GM23338 (cell line): ENCODE results near the gene ACOX3. TPM values are rescaled to one million over a fixed set of nuclear protein-coding genes. Genes with fewer than 3 reads are reported as not detected.

Experiments used
- ATAC-seq: fragments of 200-7000 bp; cut with Tn5 transposase; 3 replicates; pipeline ENCODE4 v1.9.1; 2020
- DNase-seq: peaks from one replicate; pipeline ENCODE4 v3.0.0-alpha.2; 2015; ENCODE audit warnings: low spot score
- H2AFZ ChIP-seq: fragments of 200-600 bp; sonication (generic); 2 replicates; pipeline ENCODE4 v1.8.0; 2016; ENCODE audit warnings: antibody characterized with exemption, mild to moderate bottlenecking, moderate library complexity
- H3F3A ChIP-seq: fragments of 200-600 bp; sonication (generic); replicated peaks from 2 replicates; pipeline ENCODE4 v1.8.0; 2017; ENCODE audit warnings: antibody characterized with exemption, mixed run types, low read depth
- H3K27ac ChIP-seq: fragments of 200-600 bp; sonication (generic); 2 replicates; pipeline ENCODE4 v1.6.1; 2016; ENCODE audit warnings: low read depth
- H3K27me3 ChIP-seq: fragments of 200-600 bp; sonication (generic); 2 replicates; pipeline ENCODE4 v1.8.0; 2016; ENCODE audit warnings: mild to moderate bottlenecking, mixed run types, moderate library complexity; ENCODE audit not compliant: insufficient read depth
- H3K36me3 ChIP-seq: fragments of 200-600 bp; sonication (generic); 2 replicates; pipeline ENCODE4 v1.8.0; 2016; ENCODE audit warnings: mild to moderate bottlenecking; ENCODE audit not compliant: insufficient read depth
- H3K4me1 ChIP-seq: fragments of 200-600 bp; sonication (generic); 2 replicates; pipeline ENCODE4 v1.8.0; 2016; ENCODE audit warnings: mild to moderate bottlenecking, moderate library complexity; ENCODE audit not compliant: insufficient read depth
- H3K4me2 ChIP-seq: fragments of 200-600 bp; sonication (generic); 2 replicates; pipeline ENCODE4 v1.7.1; 2017; ENCODE audit warnings: mixed run types
- H3K4me3 ChIP-seq: fragments of 200-600 bp; sonication (generic); 2 replicates; pipeline ENCODE4 v1.6.1; 2016; ENCODE audit warnings: mixed run types
- H3K79me2 ChIP-seq: fragments of 200-600 bp; sonication (generic); replicated peaks from 2 replicates; pipeline ENCODE4 v1.8.0; 2017; ENCODE audit warnings: mild to moderate bottlenecking; ENCODE audit not compliant: insufficient read depth
- H3K9me2 ChIP-seq: fragments of 200-600 bp; sonication (generic); 2 replicates; pipeline ENCODE4 v1.8.0; 2017; ENCODE audit not compliant: insufficient read depth
- H4K20me1 ChIP-seq: fragments of 200-600 bp; sonication (generic); replicated peaks from 2 replicates; pipeline ENCODE4 v1.8.0; 2017; ENCODE audit warnings: mild to moderate bottlenecking; ENCODE audit not compliant: insufficient read depth
- H3K27ac Mint-ChIP-seq: 2 replicates; pipeline ENCODE4 v1.8.0; 2020; ENCODE audit warnings: inconsistent platforms, mild to moderate bottlenecking, moderate library complexity, mixed read lengths
- H3K27me3 Mint-ChIP-seq: 3 replicates; pipeline ENCODE4 v1.8.0; 2022; ENCODE audit warnings: low read depth, mild to moderate bottlenecking, moderate library complexity, mixed read lengths, inconsistent platforms; ENCODE audit not compliant: insufficient read depth, poor library complexity
- H3K36me3 Mint-ChIP-seq: 3 replicates; pipeline ENCODE4 v1.8.0; 2021; ENCODE audit warnings: low read depth, mild to moderate bottlenecking, inconsistent platforms, moderate library complexity, mixed read lengths
- H3K4me1 Mint-ChIP-seq: 3 replicates; pipeline ENCODE4 v1.8.0; 2020; ENCODE audit warnings: mild to moderate bottlenecking, inconsistent platforms, mixed read lengths
- H3K4me3 Mint-ChIP-seq: 3 replicates; pipeline ENCODE4 v1.8.0; 2021; ENCODE audit warnings: moderate library complexity, mild to moderate bottlenecking, inconsistent platforms, mixed read lengths
- H3K9me3 Mint-ChIP-seq: 3 replicates; pipeline ENCODE4 v1.8.0; 2020; ENCODE audit warnings: moderate library complexity, mild to moderate bottlenecking, inconsistent platforms, mixed read lengths
- CREB1 ChIP-seq: fragments of 250-450 bp; sonication (Bioruptor Pico); IDR thresholded peaks from 2 replicates; pipeline ENCODE4 v1.5.0; 2020; ENCODE audit warnings: low read depth, mild to moderate bottlenecking, moderate library complexity
- CTCF ChIP-seq, 2 experiments: fragments of 200-600 bp in 1 of 2; sonication (generic) in 1 of 2; conservative IDR thresholded peaks; 2 replicates each; pipeline versions ENCODE4 v1.5.1 to v1.6.1; 2016 to 2017; ENCODE audit warnings: antibody characterized with exemption in 2 of 2, low read depth in 2 of 2, mild to moderate bottlenecking in 2 of 2, moderate library complexity in 1 of 2
- ETS1 ChIP-seq: IDR thresholded peaks from 2 replicates; pipeline ENCODE4 v1.6.1; 2016; ENCODE audit warnings: antibody characterized with exemption
- EZH2 ChIP-seq: fragments of 200-600 bp; sonication (generic); IDR thresholded peaks from one replicate; pipeline ENCODE4 v1.8.0; 2017; ENCODE audit warnings: antibody characterized with exemption, mild to moderate bottlenecking, low read depth; ENCODE audit not compliant: unreplicated experiment
- EZH2phosphoT487 ChIP-seq: fragments of 200-600 bp; sonication (generic); IDR thresholded peaks from one replicate; pipeline ENCODE4 v1.8.1; 2018; ENCODE audit warnings: antibody characterized with exemption; ENCODE audit not compliant: unreplicated experiment
- POLR2AphosphoS5 ChIP-seq: IDR thresholded peaks from 2 replicates; pipeline ENCODE4 v1.6.1; 2016; ENCODE audit warnings: antibody characterized with exemption, low read depth
- REST ChIP-seq: IDR thresholded peaks from one replicate; pipeline ENCODE4 v1.6.1; 2018; ENCODE audit warnings: antibody characterized with exemption; ENCODE audit not compliant: unreplicated experiment
- STAT1 ChIP-seq: IDR thresholded peaks from one replicate; pipeline ENCODE4 v1.6.1; 2016; ENCODE audit warnings: antibody characterized with exemption; ENCODE audit not compliant: unreplicated experiment
- ZNF114 ChIP-seq: fragments of 250-450 bp; sonication (Bioruptor Pico); IDR thresholded peaks from 2 replicates; pipeline ENCODE4 v1.5.0; 2020; ENCODE audit warnings: mild to moderate bottlenecking, moderate library complexity
- ZNF462 ChIP-seq: fragments of 250-450 bp; sonication (Bioruptor Pico); IDR thresholded peaks from 2 replicates; pipeline ENCODE4 v1.5.0; 2020; ENCODE audit warnings: mild to moderate bottlenecking, moderate library complexity
- polyA plus RNA-seq: library from polyadenylated mRNA; unstranded; fragments of >200 nt; fragmentation: Nextera tagmentation; extraction: Ambion mirVana; gene quantifications from 2 replicates; pipeline ENCODE4 v1.2.1, GENCODE V29; 2016
- total RNA-seq: library from RNA; depleted of rRNA; stranded (reverse); fragments of >200 nt; shearing (Covaris generic); gene quantifications from 2 replicates; pipeline ENCODE4 v1.2.3, GENCODE V29; 2014

The ACOX3 gene
- total and polyA plus RNA-seq, 2 experiments from 2014 or later: 6.4 to 17.2 TPM

- TF ChIP-seq ETS1 (no peak), REST (no peak), EZH2phosphoT487 (no peak)
Measured at GRCh38 chr4:8353912-8354453, 86.5 kb downstream of the ACOX3 start (continued).

GRCh38 chr4:8353158-8353669, 87.3 kb downstream of the ACOX3 start:
- Mint-ChIP-seq H3K27ac (no peak overlapping the region), H3K36me3 (peaks cover 2% of the 10 kb centered on the region; the same call in 1 of the 3 replicates), H3K27me3 (peaks cover 15% of the 10 kb centered on the region), H3K9me3 (0 out of 3 replicates have a peak, but pooled peaks cover 2% of the 10 kb centered on the region), H3K4me1 (peaks cover 41% of the 10 kb centered on the region), H3K4me3 (no peak overlapping the region)
- H3F3A ChIP-seq: no peaks in the 10 kb centered on the region
- H3K9me2 ChIP-seq: peaks cover 4% of the 10 kb centered on the region; the same call in 1 of the 2 replicates
- H2AFZ ChIP-seq: no peak overlapping the region
- H3K36me3 ChIP-seq: no peaks in the 10 kb centered on the region
- H3K79me2 ChIP-seq: no peaks in the 10 kb centered on the region
- no peak overlapping the region for H3K4me3 ChIP-seq
- DNase-seq: no peak
- no peak overlapping the region for H3K4me2 ChIP-seq
- H3K27me3 ChIP-seq: peaks cover 12% of the 10 kb centered on the region
- H3K4me1 ChIP-seq: peaks cover 16% of the 10 kb centered on the region; the same call in 1 of the 2 replicates
- H4K20me1 ChIP-seq: no peaks in the 10 kb centered on the region
- ATAC-seq: no peak
- no peak overlapping the region for H3K27ac ChIP-seq
- TF ChIP-seq ETS1 (no peak), ZNF114 (CRISPR knock-in tag) (no peak), POLR2AphosphoS5 (no peak), ZNF462 (CRISPR knock-in tag) (no peak), CTCF (conservative IDR thresholded peaks at IDR 0.05; ENCODE audit: low read depth in 2 of 2) (no peak), EZH2 (no peak), EZH2phosphoT487 (no peak), CREB1 (CRISPR knock-in tag) (no peak), STAT1 (no peak)
